ENCODE data around the gene SMIM26. TPM values are rescaled to one million over a fixed set of nuclear protein-coding genes. Genes with fewer than 3 reads are reported as not detected.

SMIM26 gene
- total and polyA plus RNA-seq, 4 donors: 46.0 to 197 (median 87.9) TPM

- no peaks in the 10 kb centered on the region for H3K9me3 ChIP-seq (ENCODE audit: control insufficient read depth, low read length)
- WGBS, 2 donors: 1 to 2% methylated on average over 18 of the region's 18 CpGs
- no peaks in the 10 kb centered on the region for H3K4me1 ChIP-seq (ENCODE audit: control insufficient read depth in 1 of 2, insufficient read depth in 2 of 2, low read length in 2 of 2)
- intact Hi-C loops (cut with DNase I): loop anchor here in 1 of 2 donors (5.0 kb wide), 1 partner anchor 1464 kb away; the partner anchor contains the start of genes CFAP61 and CRNKL1
- H3K27ac ChIP-seq (ENCODE audit: low read depth in 1 of 2, low read length in 2 of 2): no peak overlapping the region
- DNase-seq (no peak), ATAC-seq (ENCODE audit: low FRiP score) (peak; percentile 8)
- peak overlapping the region; percentile 67 to 77 for H3K4me3 ChIP-seq (ENCODE audit: low read length in 2 of 2)
- H3K27me3 ChIP-seq (ENCODE audit: control insufficient read depth in 1 of 2, insufficient read depth in 2 of 2, low read length in 1 of 2): no peaks in the 10 kb centered on the region
- H3K36me3 ChIP-seq (ENCODE audit: control insufficient read depth in 1 of 2, insufficient read depth in 2 of 2, low read length in 1 of 2): no peaks in the 10 kb centered on the region
These were observed 21.3 kb downstream of the SMIM26 start for GRCh38 chr20:18588574-18588933.

GRCh38 chr20:18589941-18590674 is 22.9 kb downstream of the SMIM26 start:
- Histone ChIP-seq H3K36me3 (ENCODE audit: control insufficient read depth in 1 of 2, insufficient read depth in 2 of 2, low read length in 1 of 2) (peaks cover 0 to 3% of the 10 kb centered on the region in 2 donors), H3K27me3 (ENCODE audit: control insufficient read depth in 1 of 2, insufficient read depth in 2 of 2, low read length in 1 of 2) (no peaks in the 10 kb centered on the region), H3K4me3 (ENCODE audit: low read length in 2 of 2) (no peak overlapping the region), H3K9me3 (ENCODE audit: control insufficient read depth, low read length) (no peaks in the 10 kb centered on the region), H3K27ac (ENCODE audit: low read depth in 1 of 2, low read length in 2 of 2) (no peak overlapping the region), H3K4me1 (ENCODE audit: control insufficient read depth in 1 of 2, insufficient read depth in 2 of 2, low read length in 2 of 2) (no peaks in the 10 kb centered on the region)
- DNase-seq (no peak), ATAC-seq (ENCODE audit: low FRiP score) (no peak)
- 91 to 93% methylated on average over 8 of the region's 8 CpGs for WGBS, 2 donors
- intact Hi-C loops (cut with DNase I): loop anchor here in 1 of 2 donors (5.0 kb wide), 1 partner anchor 1462 kb away; the partner anchor contains the start of genes CFAP61 and CRNKL1

DNA sequence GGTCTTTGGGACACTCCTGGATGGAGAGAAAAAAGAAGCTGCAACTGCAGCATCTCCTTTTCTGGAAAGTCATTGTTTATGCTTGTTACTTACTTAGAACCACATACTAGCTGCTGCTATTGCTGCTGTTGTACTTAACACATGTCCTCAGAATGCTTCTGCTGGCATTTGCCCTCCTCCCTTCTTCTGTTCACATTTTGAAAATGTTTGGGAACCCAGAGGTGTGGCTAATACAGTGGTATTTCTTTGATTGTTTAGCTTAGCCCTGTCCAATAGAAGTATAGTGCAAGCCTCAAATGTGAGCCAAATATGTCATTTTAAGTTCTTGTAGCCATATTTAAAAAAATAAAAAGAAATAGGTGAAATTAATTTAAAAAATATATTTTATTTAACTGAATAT is 29.0 kb downstream of the SMIM26 start:
- H3K9me3 ChIP-seq (ENCODE audit: control insufficient read depth, low read length): peaks cover 2% of the 10 kb centered on the region
- no peaks in the 10 kb centered on the region for H3K4me1 ChIP-seq (ENCODE audit: control insufficient read depth in 1 of 2, insufficient read depth in 2 of 2, low read length in 2 of 2)
- no peak overlapping the region for H3K4me3 ChIP-seq (ENCODE audit: low read length in 2 of 2)
- H3K27me3 ChIP-seq (ENCODE audit: control insufficient read depth in 1 of 2, insufficient read depth in 2 of 2, low read length in 1 of 2): no peaks in the 10 kb centered on the region
- no peak overlapping the region for H3K27ac ChIP-seq (ENCODE audit: low read depth in 1 of 2, low read length in 2 of 2)
- no peak for ATAC-seq (ENCODE audit: low FRiP score)
- DNase-seq: no peak
- peaks cover 3 to 13% of the 10 kb centered on the region in 2 donors for H3K36me3 ChIP-seq (ENCODE audit: control insufficient read depth in 1 of 2, insufficient read depth in 2 of 2, low read length in 1 of 2)
- intact Hi-C loops (cut with DNase I): no loop called here

GRCh38 chr20:18609741-18610140 is 42.5 kb downstream of the SMIM26 start:
- Histone ChIP-seq H3K4me1 (ENCODE audit: control insufficient read depth in 1 of 2, insufficient read depth in 2 of 2, low read length in 2 of 2) (no peaks in the 10 kb centered on the region), H3K27me3 (ENCODE audit: control insufficient read depth in 1 of 2, insufficient read depth in 2 of 2, low read length in 1 of 2) (no peaks in the 10 kb centered on the region), H3K4me3 (ENCODE audit: low read length in 2 of 2) (no peak overlapping the region), H3K36me3 (ENCODE audit: control insufficient read depth in 1 of 2, insufficient read depth in 2 of 2, low read length in 1 of 2) (no peaks in the 10 kb centered on the region), H3K9me3 (ENCODE audit: control insufficient read depth, low read length) (no peaks in the 10 kb centered on the region), H3K27ac (ENCODE audit: low read depth in 1 of 2, low read length in 2 of 2) (no peak overlapping the region)
- intact Hi-C loops (cut with DNase I): no loop called here
- no peak for DNase-seq
- no peak for ATAC-seq (ENCODE audit: low FRiP score)

- no peaks in the 10 kb centered on the region for H3K9me3 ChIP-seq (ENCODE audit: control insufficient read depth, low read length)
- H3K4me1 ChIP-seq (ENCODE audit: control insufficient read depth in 1 of 2, insufficient read depth in 2 of 2, low read length in 2 of 2): no peaks in the 10 kb centered on the region
- ATAC-seq (ENCODE audit: low FRiP score) (no peak), DNase-seq (no peak)
- 87% methylated on average over 8 of the region's 8 CpGs for WGBS, 2 donors
- no peak overlapping the region for H3K27ac ChIP-seq (ENCODE audit: low read depth in 1 of 2, low read length in 2 of 2)
- no peaks in the 10 kb centered on the region for H3K27me3 ChIP-seq (ENCODE audit: control insufficient read depth in 1 of 2, insufficient read depth in 2 of 2, low read length in 1 of 2)
- H3K36me3 ChIP-seq (ENCODE audit: control insufficient read depth in 1 of 2, insufficient read depth in 2 of 2, low read length in 1 of 2): no peaks in the 10 kb centered on the region
- intact Hi-C loops (cut with DNase I): no loop called here
- H3K4me3 ChIP-seq (ENCODE audit: low read length in 2 of 2): no peak overlapping the region
These were observed 44.3 kb downstream of the SMIM26 start for GRCh38 chr20:18611492-18611891.

DNA sequence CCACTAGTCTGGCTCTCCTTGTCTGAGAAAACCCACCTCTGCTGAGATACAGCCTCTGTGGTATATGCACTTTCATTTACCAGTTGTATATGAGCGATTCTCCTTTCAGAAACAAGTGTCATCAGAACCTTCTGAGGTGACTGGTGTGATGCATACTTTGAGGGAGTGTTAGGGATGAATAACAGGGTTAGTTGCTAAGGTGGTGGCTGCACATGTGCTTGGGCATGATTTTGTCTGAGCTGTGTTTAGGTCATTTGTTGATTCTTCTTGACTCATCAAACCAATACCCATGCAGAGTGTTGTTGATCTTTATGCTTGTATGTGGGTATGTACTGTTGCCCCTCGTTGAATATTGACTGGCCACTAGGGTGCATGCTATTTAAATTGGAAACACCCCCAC is 46.3 kb downstream of the SMIM26 start:
- 85 to 88% methylated on average over 2 of the region's 2 CpGs for WGBS, 2 donors
- Histone ChIP-seq H3K4me3 (ENCODE audit: low read length in 2 of 2) (no peak overlapping the region), H3K4me1 (ENCODE audit: control insufficient read depth in 1 of 2, insufficient read depth in 2 of 2, low read length in 2 of 2) (no peaks in the 10 kb centered on the region), H3K9me3 (ENCODE audit: control insufficient read depth, low read length) (no peaks in the 10 kb centered on the region), H3K36me3 (ENCODE audit: control insufficient read depth in 1 of 2, insufficient read depth in 2 of 2, low read length in 1 of 2) (no peaks in the 10 kb centered on the region), H3K27ac (ENCODE audit: low read depth in 1 of 2, low read length in 2 of 2) (no peak overlapping the region), H3K27me3 (ENCODE audit: control insufficient read depth in 1 of 2, insufficient read depth in 2 of 2, low read length in 1 of 2) (no peaks in the 10 kb centered on the region)
- ATAC-seq (ENCODE audit: low FRiP score): no peak
- DNase-seq: no peak
- intact Hi-C loops (cut with DNase I): no loop called here

GRCh38 chr20:18614244-18614643 is 47.0 kb downstream of the SMIM26 start:
- DNase-seq: no peak
- intact Hi-C loops (cut with DNase I): no loop called here
- Histone ChIP-seq H3K27me3 (ENCODE audit: control insufficient read depth in 1 of 2, insufficient read depth in 2 of 2, low read length in 1 of 2) (no peaks in the 10 kb centered on the region), H3K4me3 (ENCODE audit: low read length in 2 of 2) (no peak overlapping the region), H3K4me1 (ENCODE audit: control insufficient read depth in 1 of 2, insufficient read depth in 2 of 2, low read length in 2 of 2) (no peaks in the 10 kb centered on the region), H3K36me3 (ENCODE audit: control insufficient read depth in 1 of 2, insufficient read depth in 2 of 2, low read length in 1 of 2) (no peaks in the 10 kb centered on the region), H3K9me3 (ENCODE audit: control insufficient read depth, low read length) (no peaks in the 10 kb centered on the region), H3K27ac (ENCODE audit: low read depth in 1 of 2, low read length in 2 of 2) (no peak overlapping the region)
- 97 to 98% methylated on average over 5 of the region's 5 CpGs for WGBS, 2 donors
- no peak for ATAC-seq (ENCODE audit: low FRiP score)

- intact Hi-C loops (cut with DNase I): no loop called here
- Histone ChIP-seq H3K9me3 (ENCODE audit: control insufficient read depth, low read length) (no peaks in the 10 kb centered on the region), H3K4me3 (ENCODE audit: low read length in 2 of 2) (no peak overlapping the region), H3K27me3 (ENCODE audit: control insufficient read depth in 1 of 2, insufficient read depth in 2 of 2, low read length in 1 of 2) (no peaks in the 10 kb centered on the region), H3K27ac (ENCODE audit: low read depth in 1 of 2, low read length in 2 of 2) (no peak overlapping the region), H3K36me3 (ENCODE audit: control insufficient read depth in 1 of 2, insufficient read depth in 2 of 2, low read length in 1 of 2) (no peaks in the 10 kb centered on the region), H3K4me1 (ENCODE audit: control insufficient read depth in 1 of 2, insufficient read depth in 2 of 2, low read length in 2 of 2) (no peaks in the 10 kb centered on the region)
- 40 to 58% methylated on average over 5 of the region's 5 CpGs for WGBS, 2 donors
- ATAC-seq (ENCODE audit: low FRiP score): no peak
- no peak for DNase-seq
These were observed 47.9 kb downstream of the SMIM26 start for GRCh38 chr20:18615020-18615650.
